Activated CD8-positive, alpha-beta T cell treated with anti-CD3 and anti-CD28 coated beads for 36 hours (primary cell): ENCODE results near the gene GALNT12. TPM values are rescaled to one million over a fixed set of nuclear protein-coding genes. Genes with fewer than 3 reads are reported as not detected.

Experiments used
- ATAC-seq: fragments of 200-7000 bp; cut with Tn5 transposase; one replicate; pipeline ENCODE4 v1.10.0; 2021; ENCODE audit warnings: mild to moderate bottlenecking, moderate library complexity
- CTCF ChIA-PET: fragments of 350-600 bp; sonication (Branson Sonifier 250); formaldehyde crosslinking; loops from one replicate; lab custom pipeline; 2021; ENCODE audit warnings: antibody characterized with exemption; lab: Charles Lee
- POLR2A ChIA-PET: fragments of 350-600 bp; sonication (Branson Sonifier 250); formaldehyde crosslinking; loops from one replicate; lab custom pipeline; 2021; ENCODE audit warnings: antibody characterized with exemption; lab: Charles Lee
- DNase-seq: peaks from one replicate; pipeline ENCODE4 v3.0.0-alpha.2; 2020
- H3K27ac Mint-ChIP-seq: one replicate; pipeline ENCODE4 v1.8.0; 2021; ENCODE audit warnings: mild to moderate bottlenecking, mixed read lengths
- H3K27me3 Mint-ChIP-seq: one replicate; pipeline ENCODE4 v1.8.0; 2021; ENCODE audit warnings: mixed read lengths
- H3K36me3 Mint-ChIP-seq: one replicate; pipeline ENCODE4 v1.8.0; 2021; ENCODE audit warnings: low read depth, mixed read lengths
- H3K4me1 Mint-ChIP-seq: one replicate; pipeline ENCODE4 v1.8.0; 2021; ENCODE audit warnings: low read depth, mixed read lengths
- H3K4me3 Mint-ChIP-seq: one replicate; pipeline ENCODE4 v1.8.0; 2021; ENCODE audit warnings: mild to moderate bottlenecking, moderate library complexity, mixed read lengths
- H3K9me3 Mint-ChIP-seq: one replicate; pipeline ENCODE4 v1.8.0; 2021; ENCODE audit warnings: mixed read lengths
- CTCF ChIP-seq: fragments of 200-600 bp; IDR thresholded peaks from one replicate; pipeline ENCODE4 v1.8.0; 2022; ENCODE audit warnings: antibody characterized with exemption, mild to moderate bottlenecking
- intact Hi-C: fragments of 100-400 bp; cut with micrococcal nuclease; formaldehyde crosslinking; loops from one replicate; pipeline ENCODE4 v1.10.0; 2022
- total RNA-seq, 2 experiments: library from RNA; stranded (reverse); gene quantifications; one replicate each; pipeline ENCODE4 v1.2.3, GENCODE V29; 2021

Gene GALNT12
- total RNA-seq, 2 experiments from 2014 or later: 12.8 to 14.3 TPM

GRCh38 chr9:98854266-98854665 lies 46.8 kb downstream of the GALNT12 start:
- DNase-seq (no peak), ATAC-seq (no peak)
- Mint-ChIP-seq H3K4me1 (peaks cover 11% of the 10 kb centered on the region), H3K27me3 (peaks cover 2% of the 10 kb centered on the region), H3K36me3 (peaks cover 2% of the 10 kb centered on the region), H3K9me3 (peaks cover 7% of the 10 kb centered on the region), H3K27ac (no peak overlapping the region), H3K4me3 (no peak overlapping the region)
- ChIA-PET POLR2A (no interaction called here), CTCF (interaction anchor here (1.0 kb wide), 1 partner anchor 378 kb away, joined by 3 read pairs; no protein-coding TSS in a partner anchor)
- intact Hi-C loops: no loop called here
- no peak for TF ChIP-seq CTCF

GRCh38 chr9:98855592-98855991 lies 48.1 kb downstream of the GALNT12 start:
- TF ChIP-seq CTCF: no peak
- CTCF ChIA-PET: no interaction called here
- H3K27ac Mint-ChIP-seq: no peak overlapping the region
- ATAC-seq: no peak
- H3K36me3 Mint-ChIP-seq: no peaks in the 10 kb centered on the region
- H3K4me1 Mint-ChIP-seq: peaks cover 11% of the 10 kb centered on the region
- no peak for DNase-seq
- no peak overlapping the region for H3K4me3 Mint-ChIP-seq
- H3K9me3 Mint-ChIP-seq: peaks cover 7% of the 10 kb centered on the region
- intact Hi-C loops: no loop called here
- POLR2A ChIA-PET: no interaction called here
- H3K27me3 Mint-ChIP-seq: peaks cover 7% of the 10 kb centered on the region

GRCh38 chr9:98856982-98857381 lies 49.5 kb downstream of the GALNT12 start:
- ATAC-seq (no peak), DNase-seq (no peak)
- no peaks in the 10 kb centered on the region for H3K36me3 Mint-ChIP-seq
- no peak overlapping the region for H3K27ac Mint-ChIP-seq
- no peak overlapping the region for H3K4me3 Mint-ChIP-seq
- H3K4me1 Mint-ChIP-seq: peaks cover 1% of the 10 kb centered on the region
- H3K27me3 Mint-ChIP-seq: peaks cover 7% of the 10 kb centered on the region
- ChIA-PET POLR2A (no interaction called here), CTCF (interaction anchor here (8.8 kb wide), 1 partner anchor 9 kb away, joined by 57 read pairs; no protein-coding TSS in a partner anchor)
- intact Hi-C loops: no loop called here
- no peak for TF ChIP-seq CTCF
- peaks cover 7% of the 10 kb centered on the region for H3K9me3 Mint-ChIP-seq

- intact Hi-C loops: no loop called here
- TF ChIP-seq CTCF: no peak
- ATAC-seq (no peak), DNase-seq (no peak)
- H3K9me3 Mint-ChIP-seq: peaks cover 7% of the 10 kb centered on the region
- CTCF ChIA-PET: interaction anchor here (1.0 to 8.8 kb wide), 2 partner anchors 12 to 139 kb away, joined by 3 to 57 read pairs; no protein-coding TSS in a partner anchor
- peaks cover 19% of the 10 kb centered on the region for H3K27me3 Mint-ChIP-seq
- H3K4me3 Mint-ChIP-seq: no peak overlapping the region
- H3K27ac Mint-ChIP-seq: no peak overlapping the region
- H3K36me3 Mint-ChIP-seq: no peaks in the 10 kb centered on the region
- POLR2A ChIA-PET: no interaction called here
- peaks cover 4% of the 10 kb centered on the region for H3K4me1 Mint-ChIP-seq
Measured at GRCh38 chr9:98859941-98860340, 52.5 kb downstream of the GALNT12 start.

GRCh38 chr9:98860871-98861293 lies 53.4 kb downstream of the GALNT12 start:
- intact Hi-C loops: no loop called here
- no peak overlapping the region for H3K4me3 Mint-ChIP-seq
- DNase-seq (no peak), ATAC-seq (no peak)
- CTCF ChIA-PET: interaction anchor here (0.7 to 8.8 kb wide), 5 partner anchors 13 to 280 kb away, joined by 3 to 57 read pairs (median 3); no protein-coding TSS in a partner anchor
- TF ChIP-seq CTCF: no peak
- peaks cover 19% of the 10 kb centered on the region for H3K27me3 Mint-ChIP-seq
- H3K4me1 Mint-ChIP-seq: peaks cover 4% of the 10 kb centered on the region
- peaks cover 3% of the 10 kb centered on the region for H3K9me3 Mint-ChIP-seq
- no peaks in the 10 kb centered on the region for H3K36me3 Mint-ChIP-seq
- H3K27ac Mint-ChIP-seq: no peak overlapping the region
- POLR2A ChIA-PET: interaction anchor here (0.6 kb wide), 1 partner anchor 8 kb away, joined by 3 read pairs; no protein-coding TSS in a partner anchor
